CD4-positive, alpha-beta T cell treated with Interferon alpha-2 for 1 hour (primary cell): ENCODE results near the gene CMC1.

Experiments used
- DNase-seq, 2 donors: peaks; one replicate each; pipeline ENCODE4 v3.0.0-alpha.2; 2020 to 2022

The CMC1 gene

DNA sequence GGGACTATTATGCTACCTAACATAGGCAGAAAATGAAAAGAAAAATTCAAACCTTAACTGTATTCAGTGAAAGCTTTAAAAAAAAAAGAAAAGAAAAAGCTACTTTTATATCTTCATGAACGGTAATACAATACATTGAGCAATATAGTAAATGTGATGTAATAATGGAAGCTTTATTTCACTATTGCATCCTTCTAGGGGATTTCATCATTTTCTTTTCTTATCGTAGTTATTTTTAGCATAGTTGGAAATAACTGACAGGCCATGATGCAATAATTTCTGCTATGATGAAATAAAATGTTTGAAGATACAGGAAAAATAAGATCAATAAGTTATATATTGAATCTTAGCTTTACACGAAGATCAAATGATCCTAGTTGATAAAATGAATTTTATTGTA is 66.8 kb downstream of the CMC1 start:
- DNase-seq, result no peak

DNA sequence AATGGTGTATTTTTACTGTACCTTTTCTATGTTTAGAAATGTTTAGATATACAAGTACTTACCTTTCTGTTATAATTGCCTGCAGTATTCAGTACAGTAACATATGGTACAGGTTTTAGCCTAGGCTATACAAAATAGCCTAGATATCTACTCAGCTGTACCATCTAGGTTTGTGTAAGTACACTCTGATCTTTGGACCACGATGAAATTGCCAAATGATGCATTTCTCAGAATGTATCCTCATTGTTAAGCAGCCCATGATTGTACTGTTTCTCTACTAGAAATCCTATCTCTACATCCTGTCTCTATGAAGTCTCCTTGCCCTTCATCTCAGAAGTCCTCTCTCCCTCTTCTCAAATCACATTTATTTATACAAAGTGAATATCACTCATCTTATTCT is 74.3 kb downstream of the CMC1 start:
- no peak for DNase-seq

DNA sequence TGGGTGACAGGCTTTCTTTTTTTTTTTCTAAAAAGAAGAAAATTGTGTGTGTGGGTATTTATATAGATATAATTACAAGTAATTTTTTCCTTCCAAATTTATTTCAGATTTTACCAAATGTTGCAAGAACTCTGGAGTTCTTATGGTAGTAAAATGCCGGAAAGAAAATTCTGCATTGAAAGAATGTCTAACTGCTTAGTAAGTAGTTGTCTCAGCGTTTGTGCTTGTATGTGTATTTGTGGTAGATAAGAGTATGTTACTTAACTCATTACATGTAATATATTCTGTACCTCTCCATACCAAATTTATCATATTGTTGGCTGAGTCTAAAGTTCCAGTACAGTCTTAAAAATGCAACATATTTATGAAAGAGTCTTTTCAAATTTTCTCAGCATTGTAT is 74.8 kb downstream of the CMC1 start:
- DNase-seq, result no peak

DNA sequence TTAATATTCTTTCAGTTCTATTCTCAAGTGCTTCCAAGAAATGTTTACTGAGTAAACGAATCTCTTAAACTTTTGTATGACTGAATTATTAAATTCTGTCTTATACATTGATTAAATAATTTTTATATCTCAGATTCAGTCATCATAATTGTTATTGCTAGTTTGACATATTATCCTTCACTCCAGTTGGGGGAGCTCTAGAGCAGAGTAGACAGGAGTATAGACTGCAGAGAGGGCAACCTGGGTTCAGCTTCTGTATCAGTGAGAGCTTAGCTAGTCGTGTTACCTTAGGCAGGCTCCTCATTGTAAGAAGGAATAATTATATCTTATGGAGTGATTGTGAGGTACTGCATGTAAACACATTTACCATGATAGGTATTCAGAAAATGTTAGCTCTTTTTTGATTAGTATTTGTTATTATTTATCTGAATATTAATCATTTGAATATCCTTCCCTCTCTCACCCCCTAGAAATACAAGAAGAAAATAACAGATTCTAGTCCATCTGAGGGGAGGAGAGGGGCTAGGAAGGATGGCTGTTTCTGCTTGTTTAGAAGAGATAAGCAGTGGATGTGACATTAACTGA is 76.1 kb downstream of the CMC1 start:
- DNase-seq, result peak; percentile 38 to 74

DNA sequence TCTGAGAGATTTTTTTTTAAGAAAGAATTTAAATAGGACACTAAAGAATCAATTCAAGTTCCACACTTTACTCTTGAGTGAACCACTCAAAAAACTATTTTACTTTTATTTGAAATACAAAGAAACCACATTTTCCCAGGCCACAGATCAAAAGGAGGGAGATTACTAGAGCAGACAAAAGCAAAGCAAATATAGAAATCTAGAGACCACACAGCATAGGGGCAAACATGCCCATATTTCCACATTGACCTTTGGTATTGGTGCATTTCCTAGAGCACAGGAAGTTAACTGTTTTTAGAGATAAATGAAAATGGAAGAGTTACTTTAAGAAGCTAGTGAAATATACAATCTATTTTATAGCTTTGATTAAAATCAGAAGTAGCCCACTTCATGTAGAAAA is 79.6 kb downstream of the CMC1 start:
- DNase-seq, result no peak

DNA sequence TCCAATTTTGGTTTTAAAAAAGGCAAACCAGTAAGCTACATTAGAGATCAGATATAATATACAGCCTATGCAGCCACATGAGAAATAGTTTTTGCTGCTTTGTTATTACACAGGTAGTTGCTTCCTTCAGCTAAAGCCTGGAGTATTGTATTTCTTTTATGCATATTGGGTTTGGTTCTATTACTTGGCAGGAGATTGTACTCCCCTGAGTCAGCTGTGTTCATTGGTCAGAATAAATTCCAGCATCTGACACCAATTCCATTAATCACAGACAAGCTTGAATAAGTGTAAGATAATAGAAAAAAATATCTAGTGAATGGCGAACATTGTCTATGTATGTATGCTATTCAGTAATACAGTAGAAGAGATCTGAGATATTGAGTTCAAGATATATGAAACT is 81.0 kb downstream of the CMC1 start:
- no peak for DNase-seq

DNA sequence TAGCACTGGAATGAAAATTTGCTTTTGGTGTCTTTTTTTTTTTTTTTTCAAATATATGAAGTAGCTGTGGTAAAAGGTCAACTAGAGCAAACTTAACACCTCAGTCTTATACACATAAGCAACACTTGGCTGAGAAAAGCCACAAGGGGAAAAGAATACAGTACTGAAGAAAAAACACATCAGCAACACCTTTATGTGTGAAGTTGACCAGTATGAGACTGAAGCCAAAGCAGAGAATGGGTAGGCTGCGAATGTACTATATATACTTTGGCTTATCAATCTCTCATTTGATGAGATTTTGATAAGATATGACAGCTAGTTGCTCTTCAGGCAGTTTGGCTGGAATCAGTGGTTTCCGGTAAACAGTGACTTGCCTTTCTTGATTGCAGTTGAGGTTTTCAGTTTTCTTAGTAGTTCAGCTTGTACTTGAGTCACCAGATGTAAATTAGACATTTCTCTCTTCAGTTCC is 85.1 kb downstream of the CMC1 start:
- peak; percentile 36 to 76 for DNase-seq

DNA sequence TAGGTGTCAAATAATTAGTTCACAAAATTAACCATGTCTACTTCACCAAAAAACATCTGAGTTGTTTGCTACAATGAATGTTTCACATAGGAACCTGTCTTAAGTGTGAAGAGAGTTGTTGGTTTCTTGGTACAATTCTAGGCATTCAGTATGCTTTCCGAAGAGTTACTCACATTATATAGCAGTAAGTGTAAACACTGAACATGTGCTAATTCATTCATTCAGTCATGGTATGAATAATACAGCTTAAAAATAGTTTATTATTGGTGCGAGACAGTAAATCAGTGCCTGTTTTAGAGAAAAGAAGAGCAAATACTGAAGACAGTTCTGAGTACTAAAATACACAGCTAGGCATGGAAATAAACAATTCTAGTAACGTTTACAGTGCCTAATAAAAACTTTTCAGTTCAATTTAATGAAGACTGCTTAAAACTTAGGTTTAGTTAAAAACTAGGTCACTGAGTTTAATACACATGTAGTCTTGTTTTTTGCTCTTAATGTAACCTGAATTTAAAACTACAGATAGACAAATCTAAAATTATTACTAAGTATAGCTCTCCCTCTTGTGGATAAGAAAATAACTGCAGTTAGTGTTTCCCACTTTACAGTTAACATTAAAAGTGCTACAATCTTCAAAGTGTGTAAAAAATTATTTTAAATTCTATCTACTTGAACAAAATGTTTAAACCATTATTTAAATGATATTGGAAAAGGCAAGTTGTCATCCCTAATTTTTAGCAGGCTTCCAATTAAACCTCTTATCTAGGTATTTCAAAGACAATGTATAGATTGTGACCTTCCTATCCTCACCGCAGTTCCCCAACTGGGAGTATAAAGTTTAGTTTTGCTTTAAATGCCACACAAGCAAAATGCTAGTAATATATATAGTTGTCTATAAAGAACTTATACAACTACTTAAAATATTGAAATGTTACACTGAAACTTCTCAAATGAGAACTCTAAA is 87.1 kb downstream of the CMC1 start:
- DNase-seq, result peak in 1 of 2 donors; percentile 72

DNA sequence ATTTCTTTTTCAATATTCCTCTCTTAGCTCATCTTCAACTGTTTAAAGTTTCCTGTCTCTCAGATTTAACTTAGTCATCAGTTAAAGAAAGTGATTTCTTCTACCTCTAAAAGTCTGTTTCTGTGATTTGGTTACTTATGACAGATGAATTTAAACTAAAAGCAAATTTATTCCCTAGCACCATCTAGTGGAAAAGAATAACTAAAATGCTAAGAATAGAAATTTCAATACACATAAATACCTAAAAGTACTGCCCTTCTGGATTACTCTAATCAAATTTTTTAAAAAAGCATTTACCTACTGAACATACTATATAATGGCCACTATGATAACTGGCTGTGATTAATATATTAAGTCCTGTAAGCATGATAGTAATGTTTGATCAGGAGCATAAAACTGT is 93.1 kb downstream of the CMC1 start:
- no peak for DNase-seq

DNA sequence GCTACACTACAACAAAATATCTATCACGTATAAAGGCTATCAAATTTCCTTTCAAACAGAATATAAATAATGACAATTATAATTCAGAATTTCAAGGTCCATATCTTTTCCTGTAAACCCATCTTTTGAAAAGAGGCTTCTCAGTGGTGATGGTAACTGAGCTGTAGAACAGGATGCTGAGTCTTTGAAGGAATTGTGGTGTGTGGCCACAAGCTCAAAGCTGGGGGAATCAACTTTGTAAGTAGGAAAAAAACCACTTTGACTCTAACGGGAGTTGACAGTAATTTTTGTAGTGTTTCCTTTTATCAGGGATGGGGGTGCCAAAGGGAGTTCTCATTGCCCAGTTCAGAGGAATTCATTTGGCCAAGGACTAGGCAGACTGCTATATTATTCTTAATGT is 93.8 kb downstream of the CMC1 start:
- no peak for DNase-seq

DNA sequence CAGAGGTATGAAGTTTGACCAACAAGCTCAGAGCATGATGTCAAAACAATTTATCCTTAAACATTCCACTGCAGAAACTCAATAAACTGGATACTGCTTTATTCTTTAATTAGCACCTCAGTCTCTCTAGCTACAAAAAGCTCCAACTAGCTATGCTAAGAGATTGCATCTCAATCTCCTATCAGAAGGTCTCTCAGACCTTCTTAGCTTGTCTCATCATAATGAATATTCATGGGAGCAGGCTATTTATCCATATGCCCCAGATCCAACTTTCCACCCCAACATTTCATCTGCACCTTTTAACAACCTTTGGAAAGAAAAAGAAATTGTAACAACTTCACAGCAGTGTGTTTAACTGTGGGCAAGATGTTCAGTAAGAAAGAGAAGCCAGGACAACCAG is 95.8 kb downstream of the CMC1 start:
- no peak for DNase-seq

DNA sequence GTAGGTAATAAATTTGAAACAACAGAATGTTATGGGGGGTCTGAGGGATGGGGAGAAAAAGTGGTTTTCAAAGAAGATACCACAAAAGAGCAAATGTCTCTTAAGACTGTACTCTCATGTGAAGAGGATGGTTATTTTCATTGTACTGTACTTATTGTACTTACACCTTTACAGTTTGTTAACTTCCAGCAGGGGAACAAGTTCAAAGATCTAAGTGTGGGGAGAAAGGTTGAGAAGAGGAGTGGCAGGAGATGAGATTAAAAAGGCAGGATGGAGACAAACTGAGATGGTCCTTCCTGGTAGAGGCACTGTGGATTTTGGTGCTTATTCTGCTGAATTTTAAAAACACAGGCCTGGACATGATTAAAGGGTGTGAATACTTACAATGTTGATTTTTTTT is 101.7 kb downstream of the CMC1 start:
- no peak for DNase-seq

DNA sequence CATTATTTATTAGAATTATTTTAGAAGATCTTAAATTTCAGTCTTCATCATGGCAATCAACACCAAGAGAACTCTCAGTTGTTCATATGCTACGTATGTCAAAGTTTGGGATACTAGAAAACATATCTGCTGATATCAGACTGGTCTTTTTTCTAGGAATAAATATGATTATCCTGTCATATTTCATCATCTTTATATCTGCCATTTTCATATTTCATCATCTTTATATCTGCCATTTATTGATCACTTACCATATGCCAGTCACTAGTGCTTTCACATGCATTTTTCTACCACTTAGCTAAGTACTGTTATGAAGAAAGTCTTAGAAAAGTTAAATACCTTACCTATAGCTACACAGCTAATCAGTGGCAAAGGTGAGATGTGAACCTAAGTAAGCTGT is 104.3 kb downstream of the CMC1 start:
- no peak for DNase-seq

DNA sequence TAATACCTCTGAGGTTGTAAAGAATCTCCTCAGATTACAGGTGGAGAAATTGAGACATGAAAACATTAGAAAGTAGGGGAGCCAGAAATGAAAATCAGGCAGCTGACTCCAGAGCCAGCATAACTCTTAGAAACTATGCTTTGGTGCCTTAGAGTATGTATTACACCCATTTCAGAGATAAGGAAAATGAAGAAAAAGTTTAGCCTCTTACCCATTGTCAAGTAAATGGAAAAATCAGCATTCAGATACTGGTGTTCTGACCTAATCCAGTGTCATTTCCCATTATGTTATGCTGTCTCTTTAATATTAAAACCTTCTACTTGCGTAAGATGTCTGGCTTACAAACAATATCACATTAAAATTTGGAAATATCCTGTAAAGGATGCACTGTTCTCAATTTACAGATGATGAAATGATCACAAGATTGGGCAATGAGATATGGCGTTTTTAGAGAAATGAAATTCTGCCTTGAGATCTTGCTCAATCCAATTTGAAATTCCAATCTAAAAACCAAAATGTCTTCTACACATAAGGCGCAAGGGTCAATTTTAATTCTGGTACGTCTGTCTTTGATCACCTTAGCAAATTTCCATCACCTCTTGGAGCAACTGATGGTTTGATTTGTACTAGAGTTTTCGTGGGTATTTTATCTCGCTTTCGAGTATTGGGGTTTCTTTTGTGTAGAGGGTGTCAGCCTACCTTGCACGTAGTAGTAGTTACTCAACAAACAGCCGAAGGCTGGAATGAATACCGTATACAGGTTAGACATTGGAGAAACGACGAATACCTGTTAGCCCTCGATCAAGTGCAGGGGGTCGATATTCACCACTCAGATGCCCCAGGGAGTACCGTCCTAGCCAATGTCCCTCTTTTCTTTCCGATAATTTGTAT is 106.2 kb downstream of the CMC1 start:
- DNase-seq, result peak in 1 of 2 donors; percentile 46

DNA sequence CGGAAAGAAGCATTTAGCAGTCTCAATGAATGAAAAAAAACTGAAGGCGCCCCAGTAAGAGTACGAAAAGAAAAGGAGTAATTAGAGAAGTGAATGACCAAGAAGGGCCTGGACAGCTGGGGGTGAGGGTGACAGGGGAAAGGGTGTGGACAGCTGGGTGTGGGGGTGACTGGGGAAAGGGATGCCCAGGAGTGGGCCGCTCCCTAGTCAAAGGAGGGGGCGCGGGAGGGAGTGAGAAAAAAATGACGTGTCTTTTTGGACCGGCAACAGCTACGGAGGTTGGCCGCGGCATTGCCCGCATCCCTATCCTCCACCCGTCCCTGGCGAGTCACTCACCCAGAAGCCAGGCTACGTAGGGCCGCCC is 106.8 kb downstream of the CMC1 start:
- no peak for DNase-seq

DNA sequence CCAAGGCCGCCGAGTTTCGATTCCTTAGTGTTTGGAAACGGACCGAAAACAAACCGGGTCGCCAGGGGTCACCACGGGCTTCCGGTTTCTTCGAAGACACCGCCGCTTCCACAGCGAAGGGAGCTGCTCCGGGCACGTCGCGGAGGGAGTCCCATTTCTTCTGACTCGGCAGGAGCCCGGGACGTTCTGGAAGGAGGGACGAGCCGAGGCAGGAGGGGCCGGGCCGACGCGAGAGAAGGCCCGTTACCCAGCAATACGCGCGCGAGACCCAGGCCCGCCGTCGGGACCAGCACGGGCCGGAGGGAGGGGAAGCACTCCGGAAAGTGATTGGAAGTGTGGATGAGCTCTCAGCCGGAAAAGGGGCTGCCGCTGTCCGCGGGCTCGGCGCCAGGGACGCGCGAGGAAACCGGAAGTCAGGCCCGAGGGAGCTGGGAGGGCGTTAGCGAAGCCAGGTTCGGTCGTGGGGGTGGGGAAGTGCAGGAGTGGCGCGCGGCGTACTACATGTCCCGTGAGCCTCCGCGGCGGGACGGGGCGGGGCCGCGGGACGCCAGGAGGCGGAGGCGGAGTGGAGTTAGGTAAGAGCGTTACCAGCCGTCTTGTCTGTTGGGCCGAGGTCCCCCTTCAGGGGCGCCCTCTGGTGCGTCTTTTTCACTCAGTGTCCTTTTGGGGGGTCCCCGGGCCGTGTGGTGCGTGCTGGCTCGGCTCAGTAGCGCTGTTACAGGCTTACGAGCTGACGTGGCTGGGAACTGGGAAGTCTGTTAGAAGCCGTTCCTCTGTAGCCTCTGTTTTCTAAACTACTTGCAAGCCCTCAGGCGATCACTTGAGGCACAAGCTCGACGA is 107.4 kb downstream of the CMC1 start, which contains the start of the genes AZI2 and ZCWPW2:
AZI2 (minus strand) TSS at position 196 of the 840 bp plus-strand sequence. CDS start 8,207 bp downstream, outside the sequence.
ZCWPW2 (plus strand) TSS at position 93 of the 840 bp plus-strand sequence. CDS start 64,348 bp downstream, outside the sequence.
- DNase-seq, result peak; percentile 97

DNA sequence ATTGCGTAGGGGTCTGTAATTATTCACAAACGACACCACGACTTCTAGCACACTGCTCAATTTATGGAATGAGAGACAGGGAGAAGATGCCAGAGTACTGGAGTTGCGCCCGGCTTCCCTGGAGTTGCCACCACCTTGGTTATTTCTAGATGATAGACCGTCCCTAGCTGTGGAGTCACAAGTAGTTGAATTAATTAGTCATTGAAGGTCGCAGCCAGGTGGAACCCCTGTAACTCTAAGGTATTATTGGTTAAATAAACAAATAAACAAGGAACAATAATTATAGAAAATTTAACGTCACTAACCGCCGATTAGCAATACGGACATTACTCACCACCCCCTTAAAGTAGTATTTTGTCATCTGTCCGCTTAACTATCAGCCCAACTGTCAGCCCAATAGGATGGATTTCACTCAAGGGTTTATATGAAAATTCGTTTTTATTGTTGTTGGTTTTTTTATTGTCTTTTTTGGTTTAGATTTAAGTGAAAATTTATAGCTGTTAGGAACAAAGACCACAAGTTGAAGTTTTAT is 108.1 kb downstream of the CMC1 start:
- no peak for DNase-seq
